D341Med (cell line): ENCODE data around the gene ARHGAP32.
A peak's percentile ranks its signal among the peaks of the same experiment; 100 is the strongest.

Experiments used
- DNase-seq: peaks from one replicate; pipeline ENCODE4 v3.0.0; 2012; ENCODE audit warnings: low spot score

ARHGAP32 gene

DNA sequence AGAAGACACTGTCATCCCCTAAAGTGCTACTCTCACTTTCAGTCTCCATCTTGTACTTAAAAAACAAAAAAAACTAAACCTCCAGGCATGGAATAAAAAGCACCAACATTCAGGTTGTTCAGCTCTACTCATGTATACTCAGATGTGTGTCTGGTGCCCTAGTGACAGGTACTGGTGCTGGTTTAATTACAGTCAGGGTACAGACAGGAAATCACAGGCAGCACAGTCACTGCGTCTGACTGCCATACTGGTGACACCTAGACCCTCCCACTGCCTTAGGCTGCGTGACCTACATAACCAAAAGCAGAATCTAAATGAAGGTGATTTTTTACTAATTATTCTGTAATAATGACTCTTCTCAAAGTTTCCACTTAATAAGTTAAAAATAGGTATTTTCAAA, at the start of gene ARHGAP32:
ARHGAP32 (minus strand) TSS at position 176 of the 400 bp plus-strand sequence; CDS start at position 49, 127 bp downstream.
- DNase-seq, result no peak

DNA sequence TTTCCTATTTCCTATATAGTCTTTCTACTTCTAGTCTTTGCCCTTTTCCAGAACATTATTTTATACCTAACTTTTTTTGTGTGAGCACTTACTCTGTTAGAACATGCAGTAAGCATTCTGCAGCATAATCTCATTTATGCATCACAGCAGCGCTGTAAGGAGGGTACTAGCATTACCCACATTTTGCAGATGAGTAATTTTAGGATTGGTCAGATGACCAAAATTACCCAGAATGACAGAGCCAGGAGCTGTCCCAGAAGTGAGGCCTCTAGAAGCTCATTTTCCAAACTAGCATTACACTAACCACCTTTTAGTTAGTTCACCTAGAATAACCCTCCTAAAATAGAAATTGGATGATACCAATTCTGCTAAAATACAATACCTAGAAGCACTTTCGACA, 47.1 kb upstream of the ARHGAP32 start:
- DNase-seq, result no peak

DNA sequence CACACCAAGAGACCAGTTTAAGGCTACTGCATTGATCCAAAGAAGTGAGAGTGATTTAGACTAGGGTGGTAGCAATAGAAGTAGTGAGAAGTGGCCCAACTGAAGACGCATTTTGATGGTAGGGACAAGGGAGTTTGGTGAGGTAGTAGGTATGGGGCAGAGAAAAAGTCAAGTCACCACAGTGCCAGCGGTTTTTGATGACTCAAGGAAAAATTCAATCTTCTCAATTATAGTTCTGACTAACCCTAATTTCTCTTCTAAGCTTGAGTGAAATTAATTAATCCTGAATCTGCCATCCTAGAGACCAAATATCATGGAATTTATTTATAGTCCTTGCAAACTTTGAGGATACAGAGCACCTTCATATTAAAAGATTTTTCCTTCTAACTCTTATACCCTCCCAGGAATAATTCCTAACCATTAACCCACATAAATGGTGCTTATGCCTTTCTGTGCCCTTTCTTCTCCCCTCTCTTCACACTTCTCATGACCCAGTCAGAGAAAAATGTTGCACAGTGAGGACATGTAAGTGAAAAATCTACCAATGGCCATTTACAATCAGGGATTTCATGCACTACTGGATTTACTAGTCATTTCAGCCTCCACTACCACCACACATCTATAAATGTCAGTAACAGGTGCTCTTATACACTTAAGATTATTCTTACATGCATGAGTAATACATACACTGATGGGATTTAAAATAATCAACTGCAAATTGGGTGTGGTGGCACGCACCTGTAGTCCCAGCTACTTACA, 45.9 kb upstream of the ARHGAP32 start:
- DNase-seq, result no peak

DNA sequence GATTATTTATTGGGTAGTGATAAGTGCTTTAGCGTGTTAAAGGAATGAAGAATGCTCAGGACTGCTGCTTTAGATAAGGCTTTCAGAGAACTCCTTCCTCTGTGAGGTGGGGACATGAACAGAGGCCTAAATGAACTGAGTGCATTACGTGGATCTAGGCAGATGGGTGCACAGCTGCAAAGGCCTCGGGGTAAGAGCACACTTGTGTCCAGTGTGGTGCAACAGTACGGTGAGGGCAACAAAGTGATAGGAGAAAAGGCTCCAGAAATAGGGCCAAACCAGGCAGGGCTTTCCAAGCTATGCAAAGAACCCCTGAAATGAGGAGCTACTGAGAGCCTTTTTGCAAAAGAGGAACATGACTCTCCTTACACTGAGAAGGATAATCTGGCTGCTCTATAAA, 45.3 kb upstream of the ARHGAP32 start:
- no peak for DNase-seq

DNA sequence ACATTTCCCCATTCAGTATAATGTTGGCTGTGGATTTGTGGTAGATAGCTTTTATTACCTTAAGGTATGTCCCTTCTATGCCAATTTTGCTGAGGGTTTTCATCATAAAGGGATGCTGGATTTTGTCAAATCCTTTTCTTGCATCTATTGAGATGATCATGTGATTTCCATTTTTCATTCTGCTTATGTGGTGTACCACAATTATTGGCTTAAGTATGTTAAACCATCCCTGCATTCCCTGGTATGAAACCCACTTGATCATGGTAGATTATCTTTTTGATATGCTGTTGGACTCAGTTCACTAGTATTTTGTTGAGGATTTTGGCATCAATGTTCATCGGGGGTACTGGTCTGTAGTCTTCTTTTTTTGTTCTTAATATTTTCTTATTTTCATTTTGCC, 44.7 kb upstream of the ARHGAP32 start:
- no peak for DNase-seq

DNA sequence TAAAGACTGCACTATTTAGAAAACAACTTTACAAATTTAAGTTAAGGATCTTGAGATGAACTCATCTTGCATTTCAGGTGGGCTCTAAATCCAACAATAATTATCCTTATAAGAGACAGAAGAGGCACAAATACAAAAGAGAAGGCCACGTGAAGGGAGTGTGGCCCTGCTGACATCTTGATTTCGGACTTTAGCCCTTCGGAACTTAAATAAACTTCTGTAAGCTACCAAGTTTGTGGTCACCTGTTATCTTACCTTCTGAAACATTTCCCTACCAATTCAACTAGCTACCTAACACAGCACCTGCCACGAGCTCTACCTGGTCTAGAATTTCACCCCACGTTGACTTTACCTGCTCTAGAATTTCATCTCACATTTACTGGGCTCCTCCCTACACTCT, 42.9 kb upstream of the ARHGAP32 start:
- DNase-seq, result no peak

DNA sequence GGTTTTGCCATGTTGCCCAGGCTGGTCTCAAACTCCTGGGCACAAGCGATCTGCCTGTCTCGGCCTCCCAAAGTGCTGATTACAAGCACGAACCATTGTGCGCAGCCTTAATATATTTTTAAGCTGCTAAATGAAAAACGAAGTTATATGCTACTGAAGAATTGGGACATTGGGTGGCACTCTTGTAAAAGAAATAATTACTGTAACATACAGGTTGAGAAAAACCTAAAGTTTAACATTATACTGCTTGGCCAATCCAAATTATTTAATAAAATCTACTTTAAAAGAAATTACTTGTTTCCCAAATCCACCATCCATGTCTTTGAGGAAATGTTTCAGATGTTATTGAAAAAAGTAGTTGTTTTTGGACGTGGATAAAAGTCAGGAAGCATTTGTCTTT, 37.9 kb upstream of the ARHGAP32 start:
- no peak for DNase-seq

DNA sequence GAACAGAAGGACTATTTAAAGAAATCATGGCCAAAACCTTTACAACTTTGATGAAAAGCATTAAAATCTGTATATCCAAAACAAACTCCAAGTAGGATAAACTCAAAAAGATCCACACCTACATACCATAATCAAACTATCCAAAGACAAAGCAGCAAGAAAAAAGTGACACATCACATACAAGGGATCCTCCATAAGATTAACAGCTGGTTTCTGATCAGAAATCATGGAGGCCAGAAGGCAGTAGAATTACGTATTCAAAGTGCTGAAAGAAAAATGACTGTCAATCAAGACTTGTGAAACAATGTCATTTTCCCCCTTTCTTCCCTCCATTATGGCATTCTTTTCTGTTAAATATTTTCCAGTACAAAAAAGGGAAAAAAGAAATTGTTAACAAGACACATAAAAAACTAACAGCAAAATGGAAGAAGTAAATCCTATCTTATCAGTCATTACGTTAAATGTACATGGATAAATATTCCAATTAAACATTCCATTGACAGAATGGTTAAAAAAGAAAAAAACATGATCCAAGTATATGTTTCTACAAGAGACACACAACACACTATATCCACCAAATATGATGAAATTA, 34.2 kb upstream of the ARHGAP32 start:
- DNase-seq, result no peak

DNA sequence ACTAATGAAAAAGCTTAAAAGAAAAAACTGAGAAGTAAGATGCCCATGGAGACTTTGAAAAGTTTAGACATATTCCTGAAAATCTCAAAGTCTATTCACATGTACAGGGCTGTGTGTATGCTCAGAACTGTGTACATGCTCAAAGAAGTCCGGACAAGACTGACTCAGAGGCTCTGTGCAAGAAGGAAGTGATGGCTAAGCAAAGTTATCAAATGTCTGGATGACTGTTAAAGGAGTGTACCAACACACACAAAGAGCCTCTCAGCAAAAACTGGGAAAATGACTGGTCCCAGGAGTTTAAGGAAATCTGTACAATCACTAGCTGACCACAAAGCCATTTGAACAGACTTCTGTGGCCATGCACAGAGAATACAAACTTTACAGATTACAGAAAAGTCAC, 33.1 kb upstream of the ARHGAP32 start:
- no peak for DNase-seq

DNA sequence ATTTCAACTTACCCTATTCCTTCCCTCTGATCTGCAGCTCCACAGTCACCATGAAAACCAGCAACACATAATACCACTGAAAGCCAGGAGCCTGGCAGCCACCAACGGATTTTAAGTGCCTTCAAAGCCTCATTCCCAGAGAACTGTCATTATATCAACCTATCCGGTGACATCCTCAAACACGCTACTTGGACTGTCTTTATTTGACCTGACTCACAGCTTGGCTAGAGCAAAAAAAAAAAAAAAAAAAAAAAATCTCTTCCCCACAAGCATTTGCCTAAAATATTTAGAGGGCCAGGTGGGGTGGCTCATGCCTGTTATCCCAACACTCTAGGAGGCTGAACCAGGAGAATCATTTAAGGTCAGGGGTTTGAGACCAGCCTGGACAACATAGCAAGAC, 32.4 kb upstream of the ARHGAP32 start:
- DNase-seq, result no peak

DNA sequence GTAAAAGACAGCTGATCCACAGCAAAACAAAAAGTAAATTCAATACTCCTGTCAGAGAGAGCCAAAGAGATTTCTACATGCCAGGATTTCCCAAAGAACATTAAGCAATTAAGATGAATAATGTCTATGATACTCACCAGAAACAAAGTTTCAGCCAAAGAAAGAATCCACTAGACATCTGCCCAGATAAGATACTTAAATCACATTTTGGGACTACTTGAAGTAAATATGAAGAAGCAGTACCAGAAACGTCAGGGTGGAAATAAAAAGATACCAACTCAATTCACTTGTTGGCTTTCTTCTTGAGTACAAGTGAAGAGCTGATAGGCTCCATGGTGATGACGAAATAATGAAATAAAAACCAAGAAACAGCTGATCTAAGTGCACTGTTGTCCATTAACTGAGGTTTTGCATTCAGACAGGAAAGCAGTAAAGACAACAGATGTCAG, 31.6 kb upstream of the ARHGAP32 start:
- DNase-seq, result no peak

DNA sequence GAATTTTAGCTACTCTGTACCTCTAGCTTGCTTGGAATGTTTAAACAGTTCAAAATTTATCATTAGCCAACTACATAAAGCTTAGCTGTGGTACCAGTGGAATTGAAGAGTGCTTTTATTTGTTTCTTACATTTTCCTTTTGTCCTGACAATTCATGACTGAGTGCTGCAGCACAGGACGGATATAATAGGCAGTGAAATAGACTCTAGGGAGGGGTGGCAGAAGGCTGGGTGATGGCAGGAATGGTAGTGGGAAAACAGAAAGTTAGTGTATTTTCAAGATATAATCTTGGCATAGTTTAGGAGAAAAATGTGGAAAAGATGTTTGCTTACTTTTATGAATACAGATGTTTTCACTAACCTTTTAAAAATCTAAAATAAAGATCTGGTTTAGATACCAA, 31.1 kb upstream of the ARHGAP32 start:
- DNase-seq, result no peak

DNA sequence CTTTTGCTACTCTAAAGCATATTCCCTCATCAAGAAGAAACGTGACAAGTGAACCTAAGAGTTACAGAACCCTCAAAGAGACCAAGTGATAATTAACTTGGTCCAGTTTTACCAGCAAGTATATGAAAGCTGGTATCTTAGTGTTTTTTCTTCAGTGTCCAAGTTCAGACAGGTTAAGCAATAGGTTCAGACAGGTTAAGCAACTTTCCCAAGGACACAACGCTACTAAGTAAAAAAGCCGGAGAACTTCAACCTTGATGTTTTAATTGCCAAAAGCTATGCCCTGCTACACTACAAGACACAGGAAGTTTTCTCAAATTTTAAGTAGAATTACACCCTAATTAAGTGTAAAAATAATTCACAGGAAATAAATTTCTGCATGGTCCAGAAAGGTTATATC, 30.0 kb upstream of the ARHGAP32 start:
- DNase-seq, result no peak

DNA sequence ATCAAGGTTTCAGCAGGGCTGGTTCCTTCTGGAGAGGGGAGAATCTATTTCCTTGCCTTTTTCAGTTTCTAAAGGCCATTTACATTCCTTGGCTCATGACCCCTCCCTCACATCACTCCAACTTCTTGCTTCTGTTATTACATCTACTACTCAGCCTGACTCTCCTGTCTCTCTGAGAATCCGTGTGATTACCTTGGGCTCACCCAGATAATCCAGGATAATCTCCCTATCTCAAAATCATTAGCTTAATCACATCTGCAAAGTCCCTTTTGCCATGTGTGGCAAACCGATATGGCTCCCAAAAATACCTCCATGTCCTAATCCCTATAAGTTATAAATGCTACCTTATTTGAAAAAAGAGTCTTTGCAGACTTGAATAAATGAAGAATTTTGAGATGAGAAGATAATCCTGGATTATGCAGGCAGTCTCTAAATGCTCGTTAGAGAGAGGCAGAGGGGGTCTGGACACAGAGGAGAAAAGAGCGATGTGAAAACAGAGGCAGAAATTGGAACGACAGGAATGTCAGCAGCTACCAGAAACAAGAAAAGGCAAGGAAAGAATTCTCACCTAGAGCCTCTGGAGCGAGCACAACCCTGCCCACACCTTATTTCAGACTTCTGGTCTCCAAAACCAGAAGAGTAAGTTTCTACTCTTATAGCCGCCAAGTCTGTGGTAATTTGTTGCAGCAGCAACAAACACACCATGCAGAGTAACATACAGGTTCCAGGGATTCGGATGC, 23.6 kb upstream of the ARHGAP32 start:
- peak; percentile 53 for DNase-seq

DNA sequence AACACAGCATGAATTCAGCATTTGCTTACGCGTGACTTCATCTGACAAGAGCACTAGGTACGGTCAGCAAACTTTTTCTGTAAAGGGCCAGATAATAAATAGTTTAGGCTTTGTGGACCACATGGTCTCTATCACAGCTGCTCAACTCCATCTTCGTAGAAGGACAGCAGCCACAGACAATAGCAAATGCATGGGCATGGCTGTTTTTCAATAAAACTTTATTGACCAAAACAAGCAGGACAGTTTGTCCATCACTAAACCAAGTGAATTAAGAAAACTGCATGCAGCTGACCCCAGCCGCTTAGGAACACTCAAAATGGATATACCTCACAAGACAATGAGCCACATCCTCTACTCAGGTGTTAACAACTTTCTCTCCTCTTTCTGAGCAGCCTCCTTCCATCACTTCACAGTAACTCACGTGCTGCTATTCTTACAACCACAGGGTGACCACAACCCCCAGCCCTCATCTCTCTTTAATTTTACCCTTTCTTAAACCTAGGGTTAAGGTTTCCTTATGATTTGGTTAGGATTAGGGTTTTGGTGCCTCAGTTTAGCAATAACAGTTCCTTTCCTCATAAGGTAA, 22.7 kb upstream of the ARHGAP32 start:
- no peak for DNase-seq

DNA sequence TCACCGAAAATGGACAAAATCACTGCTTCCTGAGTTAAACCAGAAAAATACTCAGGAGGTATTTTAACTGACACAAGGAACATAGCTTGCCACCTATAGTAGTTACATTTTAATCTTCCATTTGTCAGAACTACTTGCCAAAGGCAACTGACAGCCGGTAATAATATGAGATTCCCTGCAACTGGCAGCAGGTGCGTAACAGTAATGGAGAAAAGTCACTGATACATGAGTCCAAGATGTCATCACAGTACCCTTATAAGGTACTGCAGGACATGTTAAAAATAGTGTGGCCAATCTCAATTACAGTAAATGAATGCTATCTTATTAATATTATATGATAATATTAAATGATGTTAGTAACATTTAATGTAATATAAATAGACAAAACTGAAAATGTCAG, 21.1 kb upstream of the ARHGAP32 start:
- no peak for DNase-seq

DNA sequence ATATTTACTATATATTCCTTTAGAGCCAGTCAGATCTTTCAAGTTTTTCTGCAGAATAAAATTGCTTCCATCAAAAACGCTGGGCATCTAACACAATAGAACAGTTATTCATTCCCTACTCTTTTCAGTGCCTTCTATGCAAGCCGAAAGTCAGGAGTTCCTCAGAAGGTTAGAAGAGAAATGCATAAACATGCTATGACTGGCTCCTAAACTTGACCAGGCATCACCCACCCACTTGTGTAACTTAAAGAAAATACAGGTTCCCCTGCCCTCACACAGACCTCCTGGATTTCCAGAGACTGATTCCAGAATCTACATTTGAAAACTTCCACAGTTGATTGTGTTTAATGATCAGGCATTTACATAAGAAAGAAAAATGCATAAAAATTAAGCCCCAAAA, 19.3 kb upstream of the ARHGAP32 start:
- no peak for DNase-seq

DNA sequence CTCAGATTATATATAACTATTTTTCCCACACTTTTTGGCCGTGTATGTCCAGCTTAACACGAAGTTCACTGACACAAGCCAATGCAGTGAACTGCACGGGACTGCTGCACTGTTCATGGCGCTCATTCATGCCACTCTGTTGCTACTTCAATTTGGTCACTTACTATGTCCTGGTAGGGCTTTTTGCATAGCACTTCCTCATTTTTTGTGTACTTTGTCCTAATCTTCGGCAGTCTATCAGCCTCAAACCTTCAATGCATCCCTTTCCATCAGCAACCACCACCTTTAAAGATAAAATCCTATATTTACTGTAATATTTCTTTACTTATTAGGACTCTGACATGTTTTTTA, 18.7 kb upstream of the ARHGAP32 start:
- no peak for DNase-seq

DNA sequence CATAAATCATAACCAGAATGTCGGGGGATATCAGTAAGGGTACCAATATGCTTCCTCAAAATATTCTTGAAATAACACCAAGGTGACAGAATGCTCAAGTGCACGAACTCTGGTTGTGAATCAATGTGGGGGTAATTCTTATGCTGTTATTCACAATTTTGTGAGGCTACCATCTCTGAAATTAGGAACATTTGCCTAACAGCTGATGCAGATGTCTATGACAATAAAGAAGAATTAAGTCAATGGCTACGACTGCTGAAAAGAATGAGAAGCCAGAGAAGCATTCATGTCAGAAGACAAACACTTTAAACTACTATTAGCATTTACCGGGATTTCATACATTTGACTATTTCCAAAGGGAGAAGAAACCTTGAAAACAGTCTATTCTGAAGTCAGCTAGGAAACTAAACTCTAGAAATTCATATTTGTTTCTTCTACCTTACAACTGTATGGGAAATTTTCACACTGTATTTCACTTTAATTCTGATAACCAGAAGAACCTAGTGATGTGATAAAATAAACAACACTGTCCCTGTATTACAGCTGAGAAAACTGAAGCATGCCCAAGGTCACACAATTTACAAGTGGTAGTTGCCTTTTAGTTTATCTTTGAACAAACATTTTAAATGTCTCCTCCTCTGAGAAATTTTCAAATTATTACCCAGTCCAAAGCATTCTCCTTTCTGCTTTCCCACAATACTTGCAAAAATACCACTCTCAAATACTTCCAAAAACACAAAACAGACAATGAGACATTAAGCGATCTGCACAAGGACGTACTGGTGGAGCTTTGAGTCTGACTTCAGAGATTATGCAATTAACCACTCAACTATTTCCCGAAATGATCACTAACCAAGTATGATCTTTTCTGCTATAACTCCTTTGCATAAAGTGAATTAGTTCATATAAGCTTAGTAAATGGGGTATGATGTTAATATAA, 18.0 kb upstream of the ARHGAP32 start:
- DNase-seq, result no peak

DNA sequence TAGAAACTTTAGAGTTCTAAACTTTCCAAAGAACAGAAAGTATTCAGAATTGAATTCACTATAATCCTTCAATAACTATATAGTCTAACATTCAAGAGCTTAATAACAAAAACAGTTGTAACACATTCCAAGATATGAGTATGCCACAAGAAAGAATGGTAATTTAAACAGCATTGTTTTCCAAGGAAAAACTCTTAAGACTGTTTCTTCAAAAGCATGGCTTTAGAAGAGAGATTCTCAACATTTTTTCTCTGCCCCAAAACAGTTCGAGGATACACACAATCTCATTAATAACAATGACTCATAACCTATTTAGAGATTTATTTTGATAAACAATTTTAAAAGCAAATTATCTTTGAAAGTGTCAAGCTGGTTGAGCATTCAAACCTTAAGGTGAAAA, 16.7 kb upstream of the ARHGAP32 start:
- DNase-seq, result no peak

DNA sequence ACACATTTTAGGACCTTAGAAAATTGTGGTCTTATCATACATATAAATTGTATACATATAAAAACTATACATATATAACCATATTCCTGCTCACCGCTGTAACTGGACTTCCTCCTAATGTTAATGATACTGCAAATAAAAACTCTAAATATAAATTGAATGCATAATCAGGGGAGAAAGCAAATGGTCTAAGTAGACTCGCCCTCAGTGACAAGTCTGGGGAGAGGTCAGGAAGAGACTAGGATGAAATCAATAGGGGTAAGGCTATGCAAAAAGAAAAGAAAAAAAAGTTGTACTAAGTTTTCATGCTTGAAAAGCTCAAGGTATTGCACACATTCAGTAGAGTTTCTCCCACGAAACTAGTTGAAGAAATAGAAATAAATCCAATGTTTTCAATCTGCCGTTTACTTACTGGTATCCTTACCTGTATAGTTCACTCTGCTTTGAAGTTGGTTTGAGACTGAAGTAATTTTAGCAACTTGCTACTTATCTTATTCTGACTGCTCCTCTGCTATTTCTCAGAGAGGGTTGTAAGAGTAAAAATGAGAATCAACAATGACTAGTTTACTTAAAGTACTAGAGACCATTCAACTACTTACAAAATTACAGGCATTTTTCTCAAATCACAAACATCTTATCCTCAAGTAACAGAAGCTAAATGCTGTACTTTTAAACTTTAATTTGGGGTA, 12.2 kb upstream of the ARHGAP32 start:
- no peak for DNase-seq
